Glutamatergic neuron (in vitro differentiated cells): ENCODE data around the gene USP28. TPM values are rescaled to one million over a fixed set of nuclear protein-coding genes. Genes with fewer than 3 reads are reported as not detected.

ENCODE experiments used
- DNase-seq: peaks from one replicate; pipeline ENCODE4 v3.0.0; 2022
- H3K27ac Mint-ChIP-seq: one replicate; pipeline ENCODE4 v1.8.0; 2020; ENCODE audit warnings: mild to moderate bottlenecking, mixed read lengths, inconsistent platforms; ENCODE audit not compliant: unreplicated experiment
- H3K27me3 Mint-ChIP-seq: one replicate; pipeline ENCODE4 v1.8.0; 2020; ENCODE audit warnings: mild to moderate bottlenecking, moderate library complexity, mixed read lengths, inconsistent platforms; ENCODE audit not compliant: unreplicated experiment
- H3K36me3 Mint-ChIP-seq: one replicate; pipeline ENCODE4 v1.8.0; 2020; ENCODE audit warnings: mild to moderate bottlenecking, mixed read lengths, inconsistent platforms; ENCODE audit not compliant: unreplicated experiment
- H3K4me1 Mint-ChIP-seq: one replicate; pipeline ENCODE4 v1.8.0; 2020; ENCODE audit warnings: mild to moderate bottlenecking, low read depth, mixed read lengths, inconsistent platforms; ENCODE audit not compliant: unreplicated experiment
- H3K4me3 Mint-ChIP-seq: one replicate; pipeline ENCODE4 v1.8.0; 2020; ENCODE audit warnings: mild to moderate bottlenecking, mixed read lengths, inconsistent platforms; ENCODE audit not compliant: unreplicated experiment
- H3K9me3 Mint-ChIP-seq: one replicate; pipeline ENCODE4 v1.8.0; 2020; ENCODE audit warnings: mild to moderate bottlenecking, moderate library complexity, mixed read lengths, inconsistent platforms; ENCODE audit not compliant: unreplicated experiment
- total RNA-seq: library from RNA; stranded (reverse); fragmentation: NEBNext Ultra II Directional; extraction: Animal tissue kit (Norgen Biotek cat#: 25700); gene quantifications from one replicate; pipeline ENCODE4 v1.2.1, GENCODE V29; 2021; ENCODE audit not compliant: unreplicated experiment
- TF ChIP-seq, protein P1 (sequence below): fragments of 200-600 bp; sonication (generic); IDR thresholded peaks from one replicate; pipeline ENCODE4 v1.5.0; 2021; ENCODE audit not compliant: partially characterized antibody, unreplicated experiment

The USP28 gene
- total RNA-seq, 1 donor from 2014 or later = 20.0 TPM

DNA sequence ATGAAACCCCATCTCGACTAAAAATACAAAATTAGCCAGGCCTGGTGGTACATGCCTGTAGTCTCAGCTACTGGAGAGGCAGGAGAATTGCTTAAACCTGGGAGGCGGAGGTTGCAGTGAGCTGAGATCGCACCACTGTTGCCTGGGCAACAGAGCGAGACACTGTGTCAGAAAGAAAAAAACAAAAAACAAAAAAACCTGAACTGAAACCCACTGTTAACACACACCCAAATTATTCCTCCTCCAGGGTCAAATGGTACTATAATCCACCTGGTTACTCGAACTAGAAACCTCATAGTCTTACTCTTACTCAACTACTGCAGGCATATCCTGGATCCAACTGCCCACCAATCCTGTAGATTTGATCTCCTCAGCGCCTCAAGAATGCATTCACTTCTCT, 35.5 kb downstream of the USP28 start:
- Mint-ChIP-seq H3K36me3 (no peaks in the 10 kb centered on the region), H3K4me1 (no peaks in the 10 kb centered on the region), H3K4me3 (no peak overlapping the region), H3K27ac (no peak overlapping the region), H3K9me3 (no peaks in the 10 kb centered on the region), H3K27me3 (no peaks in the 10 kb centered on the region)
- no peak for DNase-seq
- TF ChIP-seq, protein P1, sequence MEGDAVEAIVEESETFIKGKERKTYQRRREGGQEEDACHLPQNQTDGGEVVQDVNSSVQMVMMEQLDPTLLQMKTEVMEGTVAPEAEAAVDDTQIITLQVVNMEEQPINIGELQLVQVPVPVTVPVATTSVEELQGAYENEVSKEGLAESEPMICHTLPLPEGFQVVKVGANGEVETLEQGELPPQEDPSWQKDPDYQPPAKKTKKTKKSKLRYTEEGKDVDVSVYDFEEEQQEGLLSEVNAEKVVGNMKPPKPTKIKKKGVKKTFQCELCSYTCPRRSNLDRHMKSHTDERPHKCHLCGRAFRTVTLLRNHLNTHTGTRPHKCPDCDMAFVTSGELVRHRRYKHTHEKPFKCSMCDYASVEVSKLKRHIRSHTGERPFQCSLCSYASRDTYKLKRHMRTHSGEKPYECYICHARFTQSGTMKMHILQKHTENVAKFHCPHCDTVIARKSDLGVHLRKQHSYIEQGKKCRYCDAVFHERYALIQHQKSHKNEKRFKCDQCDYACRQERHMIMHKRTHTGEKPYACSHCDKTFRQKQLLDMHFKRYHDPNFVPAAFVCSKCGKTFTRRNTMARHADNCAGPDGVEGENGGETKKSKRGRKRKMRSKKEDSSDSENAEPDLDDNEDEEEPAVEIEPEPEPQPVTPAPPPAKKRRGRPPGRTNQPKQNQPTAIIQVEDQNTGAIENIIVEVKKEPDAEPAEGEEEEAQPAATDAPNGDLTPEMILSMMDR = no peak

GRCh38 chr11:113838005-113838404, 37.4 kb downstream of the USP28 start:
- Mint-ChIP-seq H3K4me3 (no peak overlapping the region), H3K27ac (no peak overlapping the region), H3K9me3 (no peaks in the 10 kb centered on the region), H3K4me1 (peaks cover 2% of the 10 kb centered on the region), H3K36me3 (no peaks in the 10 kb centered on the region), H3K27me3 (no peaks in the 10 kb centered on the region)
- TF ChIP-seq, protein P1 = no peak
- no peak for DNase-seq

GRCh38 chr11:113835306-113835705, 40.1 kb downstream of the USP28 start:
- TF ChIP-seq, protein P1 = no peak
- H3K4me3 Mint-ChIP-seq = no peak overlapping the region
- DNase-seq = no peak

GRCh38 chr11:113833151-113833550, 42.2 kb downstream of the USP28 start:
- no peak overlapping the region for H3K27ac Mint-ChIP-seq
- DNase-seq = no peak
- H3K4me1 Mint-ChIP-seq = peaks cover 3% of the 10 kb centered on the region
- no peak overlapping the region for H3K4me3 Mint-ChIP-seq
- no peaks in the 10 kb centered on the region for H3K9me3 Mint-ChIP-seq
- no peaks in the 10 kb centered on the region for H3K36me3 Mint-ChIP-seq
- H3K27me3 Mint-ChIP-seq = no peaks in the 10 kb centered on the region
- TF ChIP-seq, protein P1 = no peak

More at GRCh38 chr11:113835306-113835705, 40.1 kb downstream of the USP28 start:
- Mint-ChIP-seq H3K27ac (no peak overlapping the region), H3K4me1 (peaks cover 3% of the 10 kb centered on the region), H3K9me3 (no peaks in the 10 kb centered on the region), H3K36me3 (no peaks in the 10 kb centered on the region), H3K27me3 (no peaks in the 10 kb centered on the region)

- no peak overlapping the region for H3K4me3 Mint-ChIP-seq
- peaks cover 3% of the 10 kb centered on the region for H3K4me1 Mint-ChIP-seq
- H3K27ac Mint-ChIP-seq = no peak overlapping the region
- DNase-seq = no peak
- TF ChIP-seq, protein P1 = no peak
- no peaks in the 10 kb centered on the region for H3K36me3 Mint-ChIP-seq
- H3K9me3 Mint-ChIP-seq = no peaks in the 10 kb centered on the region
- H3K27me3 Mint-ChIP-seq = no peaks in the 10 kb centered on the region
Observed at GRCh38 chr11:113831314-113831713, 44.1 kb downstream of the USP28 start.
